ENCODE measurements around the gene ING1.
A peak's percentile ranks its signal among the peaks of the same experiment; 100 is the strongest.
"Not testable (repeated sequence)": the region's sequence is repeated elsewhere in the genome, so short reads cannot be mapped to it uniquely, and the experiment has no call there.

Gene ING1

DNA sequence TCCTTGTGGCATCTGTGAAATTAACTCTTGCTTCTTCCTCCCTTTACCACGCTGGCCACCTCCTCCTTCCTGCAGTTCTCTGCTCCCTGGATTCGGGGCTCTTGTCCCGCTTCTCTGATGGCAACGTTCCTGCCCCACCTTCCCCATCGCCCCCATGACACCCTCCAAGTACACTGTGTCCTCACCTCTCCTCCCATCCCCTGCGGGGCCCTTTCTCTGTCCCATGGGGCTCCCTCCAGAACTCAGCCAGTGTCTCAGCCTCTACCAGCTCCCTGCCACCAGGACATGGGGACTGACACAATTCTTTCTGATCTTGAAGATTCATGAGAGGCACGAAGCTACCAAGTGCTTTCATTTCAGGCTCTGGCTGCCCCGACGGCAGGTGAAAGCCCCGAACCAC lies 16.7 kb upstream of the ING1 start:
- no peak overlapping the region for H3K27ac ChIP-seq
- TF ChIP-seq CTCF (conservative IDR thresholded peaks at IDR 0.05), result no peak

DNA sequence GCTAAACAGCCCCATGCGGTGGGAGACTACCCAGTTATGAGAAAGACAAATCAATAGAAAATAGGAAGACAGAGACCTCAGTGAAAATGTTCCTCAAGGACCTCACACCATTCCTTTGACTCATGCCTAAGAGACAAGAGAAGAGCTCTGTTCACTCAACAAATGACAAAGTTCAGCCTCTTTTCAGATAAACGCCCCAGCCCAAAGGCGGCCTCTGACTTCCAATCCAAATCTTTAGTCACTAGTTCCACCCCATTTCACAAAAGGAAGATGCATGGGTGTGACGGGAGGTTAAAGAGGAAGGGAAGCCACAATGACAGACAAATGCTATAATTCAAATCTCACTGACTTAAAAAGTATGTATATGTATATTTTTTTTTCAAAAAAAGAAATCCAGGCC lies 15.7 kb upstream of the ING1 start:
- no peak for TF ChIP-seq CTCF (conservative IDR thresholded peaks at IDR 0.05)
- peak overlapping the region; percentile 0; the same call in 1 of the 2 replicates for H3K27ac ChIP-seq

DNA sequence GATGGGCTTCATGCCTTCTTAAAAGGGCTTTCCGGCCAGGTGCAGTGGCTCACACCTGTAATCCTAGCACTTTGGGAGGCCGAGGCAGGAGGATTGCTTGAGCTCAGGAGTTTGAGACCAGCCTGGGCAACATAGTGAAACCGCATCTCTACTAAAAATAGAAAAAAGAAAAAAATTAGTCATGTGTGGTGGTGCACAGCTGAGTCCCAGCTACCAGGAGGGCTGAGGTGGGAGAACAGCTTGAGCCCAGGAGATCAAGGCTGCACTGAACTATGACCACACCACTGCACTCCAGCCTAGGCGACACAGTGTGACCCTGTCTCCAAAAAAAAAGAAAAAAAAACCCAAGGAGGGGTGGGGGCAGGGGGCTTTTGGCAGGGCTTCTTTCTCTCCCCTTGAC lies 14.8 kb upstream of the ING1 start:
- H3K27ac ChIP-seq, result no peak overlapping the region
- TF ChIP-seq CTCF (conservative IDR thresholded peaks at IDR 0.05), result no peak

DNA sequence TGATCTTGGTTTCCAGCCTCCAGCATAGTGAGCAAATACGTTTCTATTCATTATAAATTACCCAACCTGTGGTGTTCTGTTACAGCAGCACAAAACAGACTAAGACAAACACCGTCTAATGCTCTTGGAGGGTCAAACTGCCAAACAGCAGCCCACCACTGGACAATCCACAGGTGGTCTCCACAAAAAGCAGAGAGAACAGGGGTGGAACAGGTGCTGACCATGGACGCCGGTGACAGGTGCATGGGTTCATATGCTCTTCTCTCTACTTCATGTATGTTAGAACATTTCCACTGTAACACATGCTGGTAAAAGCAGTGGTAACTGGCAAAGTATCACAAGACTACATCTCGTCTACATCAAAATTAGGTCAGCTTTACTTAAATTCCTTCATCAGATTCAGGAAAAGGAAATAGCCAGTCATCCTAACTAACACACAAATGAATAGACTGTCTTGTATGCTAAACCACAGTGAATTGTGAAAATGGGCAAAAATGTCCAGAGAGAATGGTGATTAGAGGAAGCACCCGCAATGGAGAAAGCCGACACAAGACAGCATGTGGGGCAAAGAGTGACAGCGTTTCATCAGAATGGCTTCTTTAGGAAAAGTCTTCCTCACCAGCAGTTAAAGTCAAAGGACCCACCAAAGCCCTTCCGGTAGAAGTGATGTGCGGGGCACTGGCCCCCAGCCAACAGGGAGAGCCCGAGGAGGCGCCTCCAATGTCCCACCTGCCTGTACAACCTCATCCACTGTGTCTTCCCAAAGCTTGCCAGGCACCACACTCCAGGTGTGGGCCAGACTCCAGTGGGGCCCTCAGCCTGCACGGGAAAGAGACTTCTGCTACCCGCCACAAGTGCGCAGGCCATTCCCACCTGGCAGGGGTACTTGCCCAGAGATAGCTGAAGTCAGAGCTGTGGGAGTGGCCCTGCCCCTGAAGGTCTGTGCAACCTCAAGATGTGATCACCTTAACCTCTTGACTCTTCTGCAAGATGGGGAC lies 14.1 kb upstream of the ING1 start:
- no peak for TF ChIP-seq CTCF (conservative IDR thresholded peaks at IDR 0.05)
- no peak overlapping the region for H3K27ac ChIP-seq

DNA sequence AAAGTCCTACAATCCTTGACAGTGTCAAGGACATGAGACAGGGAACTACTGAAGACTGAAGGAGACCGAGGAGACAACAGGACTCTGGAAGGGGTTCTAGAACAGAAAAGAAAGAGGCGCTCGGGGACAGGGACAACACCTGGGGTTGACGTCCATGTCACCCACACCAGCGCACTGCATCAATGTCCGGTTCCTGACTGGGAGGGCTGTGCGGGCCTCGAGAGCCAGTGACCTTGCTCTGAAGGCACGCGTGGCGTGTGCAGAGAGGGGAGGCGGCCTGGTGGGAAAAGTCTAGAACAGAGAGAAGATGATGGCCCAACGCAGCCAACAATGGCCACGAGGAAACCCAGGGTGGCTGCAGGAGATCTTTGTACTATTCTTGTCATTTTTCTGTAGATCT lies 13.3 kb upstream of the ING1 start:
- no peak for TF ChIP-seq CTCF (conservative IDR thresholded peaks at IDR 0.05)
- H3K27ac ChIP-seq, result no peak overlapping the region

- TF ChIP-seq CTCF (conservative IDR thresholded peaks at IDR 0.05), result no peak
- H3K27ac ChIP-seq, result no peak overlapping the region
Measured at GRCh38 chr13:110700641-110701040, 12.9 kb upstream of the ING1 start.

DNA sequence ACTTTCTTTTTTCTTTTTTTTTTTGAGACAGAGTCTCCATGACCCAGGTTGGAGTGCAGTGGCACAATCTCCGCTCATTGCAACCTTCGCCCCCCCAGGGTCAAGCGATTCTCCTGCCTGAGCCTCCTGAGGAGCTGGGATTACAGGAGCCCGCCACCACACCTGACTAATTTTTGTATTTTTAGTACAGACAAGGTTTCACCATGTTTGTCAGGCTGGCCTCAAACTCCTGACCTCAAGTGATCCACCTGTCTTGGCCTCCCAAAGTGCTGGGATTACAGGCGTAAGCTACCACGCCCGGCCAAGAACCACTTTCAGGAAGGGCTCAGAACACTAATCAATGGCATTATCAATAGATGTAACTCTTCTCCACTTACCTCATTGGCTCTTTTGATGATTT lies 12.4 kb upstream of the ING1 start:
- not testable (repeated sequence) for H3K27ac ChIP-seq

DNA sequence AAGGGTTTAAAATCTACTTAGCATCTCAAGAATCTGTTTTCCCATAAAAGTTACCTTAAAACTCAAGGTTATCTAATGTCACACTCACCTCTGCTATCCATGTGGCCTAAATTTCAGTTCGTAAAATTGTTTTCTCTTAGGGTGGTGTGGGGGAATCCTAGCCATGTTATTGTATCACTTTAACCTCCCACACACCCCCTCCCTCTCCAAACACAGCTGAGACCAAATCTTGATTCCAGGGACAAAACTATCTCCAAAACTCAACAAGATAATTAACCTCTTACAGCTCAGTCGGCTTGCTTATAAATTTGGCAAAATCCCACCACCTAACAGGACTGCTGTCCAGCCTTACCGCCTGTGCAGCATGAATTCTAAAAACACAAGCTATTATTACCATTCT lies 11.4 kb upstream of the ING1 start:
- no peak for TF ChIP-seq CTCF (conservative IDR thresholded peaks at IDR 0.05)
- H3K27ac ChIP-seq, result peak overlapping the region; percentile 2; the same call in 1 of the 2 replicates

Measured in VCaP (cell line).